Chondrocyte (in vitro differentiated cells): ENCODE results near the gene SERGEF. TPM values are rescaled to one million over a fixed set of nuclear protein-coding genes. Genes with fewer than 3 reads are reported as not detected.

Source experiments
- DNase-seq: peaks from one replicate; pipeline ENCODE4 v3.0.0; 2021; ENCODE audit warnings: mixed read lengths, low spot score
- H3K27ac Mint-ChIP-seq: one replicate; pipeline ENCODE4 v1.8.0; 2021; ENCODE audit warnings: mild to moderate bottlenecking, moderate library complexity, mixed read lengths; ENCODE audit not compliant: unreplicated experiment
- H3K27me3 Mint-ChIP-seq: 2 replicates; pipeline ENCODE4 v1.8.0; 2021; ENCODE audit warnings: low read depth, mixed read lengths
- H3K36me3 Mint-ChIP-seq: 2 replicates; pipeline ENCODE4 v1.8.0; 2021; ENCODE audit warnings: low read depth, mixed read lengths
- H3K4me1 Mint-ChIP-seq: 2 replicates; pipeline ENCODE4 v1.8.0; 2021; ENCODE audit warnings: low read depth, mild to moderate bottlenecking, mixed read lengths
- H3K4me3 Mint-ChIP-seq: one replicate; pipeline ENCODE4 v1.8.0; 2021; ENCODE audit warnings: mild to moderate bottlenecking, moderate library complexity, mixed read lengths; ENCODE audit not compliant: unreplicated experiment
- H3K9me3 Mint-ChIP-seq: 2 replicates; pipeline ENCODE4 v1.8.0; 2021; ENCODE audit warnings: low read depth, mixed read lengths
- CTCF ChIP-seq: fragments of 200-600 bp; sonication (generic); IDR thresholded peaks from 2 replicates; pipeline ENCODE4 v1.5.0; 2021; ENCODE audit warnings: antibody characterized with exemption, mild to moderate bottlenecking, moderate library complexity
- total RNA-seq: library from RNA; stranded (reverse); gene quantifications from 3 replicates; pipeline ENCODE4 v1.2.1, GENCODE V29; 2021

The SERGEF gene
- total RNA-seq, 1 donor from 2014 or later, result 37.6 TPM

GRCh38 chr11:17779861-17780594, 232.8 kb downstream of the SERGEF start:
- no peak for TF ChIP-seq CTCF
- H3K27me3 Mint-ChIP-seq, result peaks cover 1% of the 10 kb centered on the region
- no peak overlapping the region for H3K4me3 Mint-ChIP-seq
- H3K27ac Mint-ChIP-seq, result no peak overlapping the region
- DNase-seq, result peak; percentile 74
- peaks cover 5% of the 10 kb centered on the region for H3K36me3 Mint-ChIP-seq
- no peaks in the 10 kb centered on the region for H3K4me1 Mint-ChIP-seq
- H3K9me3 Mint-ChIP-seq, result no peaks in the 10 kb centered on the region

GRCh38 chr11:17778956-17779860, 233.6 kb downstream of the SERGEF start:
- Mint-ChIP-seq H3K27ac (no peak overlapping the region), H3K4me1 (no peaks in the 10 kb centered on the region), H3K4me3 (no peak overlapping the region), H3K27me3 (peaks cover 3% of the 10 kb centered on the region), H3K36me3 (peaks cover 5% of the 10 kb centered on the region), H3K9me3 (no peaks in the 10 kb centered on the region)
- no peak for TF ChIP-seq CTCF
- DNase-seq, result peak; percentile 69

- Mint-ChIP-seq H3K4me3 (no peak overlapping the region), H3K27me3 (peaks cover 3% of the 10 kb centered on the region), H3K4me1 (no peaks in the 10 kb centered on the region), H3K9me3 (no peaks in the 10 kb centered on the region), H3K27ac (no peak overlapping the region), H3K36me3 (peaks cover 3% of the 10 kb centered on the region)
- TF ChIP-seq CTCF, result no peak
- no peak for DNase-seq
Measured at GRCh38 chr11:17778352-17778751, 234.5 kb downstream of the SERGEF start.

- H3K9me3 Mint-ChIP-seq, result no peaks in the 10 kb centered on the region
- H3K36me3 Mint-ChIP-seq, result peaks cover 3% of the 10 kb centered on the region
- H3K4me3 Mint-ChIP-seq, result no peak overlapping the region
- no peaks in the 10 kb centered on the region for H3K4me1 Mint-ChIP-seq
- TF ChIP-seq CTCF, result no peak
- H3K27me3 Mint-ChIP-seq, result peaks cover 3% of the 10 kb centered on the region
- no peak overlapping the region for H3K27ac Mint-ChIP-seq
- DNase-seq, result no peak
Measured at GRCh38 chr11:17777738-17778091, 235.1 kb downstream of the SERGEF start.

- Mint-ChIP-seq H3K27ac (no peak overlapping the region), H3K27me3 (peaks cover 3% of the 10 kb centered on the region), H3K36me3 (peaks cover 3% of the 10 kb centered on the region), H3K4me3 (no peak overlapping the region), H3K4me1 (no peaks in the 10 kb centered on the region), H3K9me3 (no peaks in the 10 kb centered on the region)
- DNase-seq, result no peak
- TF ChIP-seq CTCF, result no peak
Measured at GRCh38 chr11:17777086-17777737, 235.6 kb downstream of the SERGEF start.
